WERI-Rb-1 (cell line): ENCODE measurements around the gene MRO.

ENCODE experiments used
- DNase-seq: peaks from one replicate; pipeline ENCODE4 v3.0.0-alpha.2; 2020
- H3K27ac ChIP-seq: fragments of 250-450 bp; sonication (Bioruptor Pico); 2 replicates; pipeline ENCODE4 v1.5.1; 2020; ENCODE audit warnings: mild to moderate bottlenecking, moderate library complexity
- H3K27me3 ChIP-seq: fragments of 250-450 bp; sonication (Bioruptor Pico); 2 replicates; pipeline ENCODE4 v1.5.1; 2021; ENCODE audit warnings: mild to moderate bottlenecking, low read depth, moderate library complexity; ENCODE audit not compliant: insufficient read depth, severe bottlenecking
- H3K36me3 ChIP-seq: fragments of 250-450 bp; sonication (Bioruptor Pico); 2 replicates; pipeline ENCODE4 v1.5.1; 2020; ENCODE audit warnings: mild to moderate bottlenecking, moderate library complexity
- H3K4me3 ChIP-seq: 2 replicates; pipeline ENCODE4 v1.5.1; 2011; ENCODE audit warnings: low read depth, mild to moderate bottlenecking, control low read depth, low read length
- H3K9me3 ChIP-seq: fragments of 250-450 bp; sonication (Bioruptor Pico); 2 replicates; pipeline ENCODE4 v1.5.1; 2021; ENCODE audit warnings: mild to moderate bottlenecking, moderate library complexity; ENCODE audit not compliant: severe bottlenecking
- CTCF ChIP-seq: IDR thresholded peaks from 2 replicates; pipeline ENCODE4 v1.5.1; 2011; ENCODE audit warnings: low read depth, mild to moderate bottlenecking, control low read depth, inconsistent platforms, low read length

Gene MRO

GRCh38 chr18:50849419-50849821 is 29.6 kb upstream of the MRO start:
- H3K9me3 ChIP-seq = no peaks in the 10 kb centered on the region
- TF ChIP-seq CTCF = no peak
- H3K27me3 ChIP-seq = no peaks in the 10 kb centered on the region
- H3K36me3 ChIP-seq = no peaks in the 10 kb centered on the region
- no peak for DNase-seq
- no peak overlapping the region for H3K27ac ChIP-seq
- H3K4me3 ChIP-seq = no peak overlapping the region

GRCh38 chr18:50848991-50849390 is 29.2 kb upstream of the MRO start:
- DNase-seq = no peak

GRCh38 chr18:50848061-50848551 is 28.3 kb upstream of the MRO start:
- Histone ChIP-seq H3K27me3 (no peaks in the 10 kb centered on the region), H3K9me3 (no peaks in the 10 kb centered on the region), H3K4me3 (no peak overlapping the region), H3K27ac (no peak overlapping the region), H3K36me3 (no peaks in the 10 kb centered on the region)
- TF ChIP-seq CTCF = no peak
- no peak for DNase-seq

More at GRCh38 chr18:50848991-50849390, 29.2 kb upstream of the MRO start:
- H3K36me3 ChIP-seq = no peaks in the 10 kb centered on the region
- no peaks in the 10 kb centered on the region for H3K27me3 ChIP-seq
- H3K4me3 ChIP-seq = no peak overlapping the region
- H3K9me3 ChIP-seq = no peaks in the 10 kb centered on the region
- H3K27ac ChIP-seq = no peak overlapping the region
- no peak for TF ChIP-seq CTCF

- Histone ChIP-seq H3K9me3 (no peaks in the 10 kb centered on the region), H3K27ac (no peak overlapping the region), H3K27me3 (no peaks in the 10 kb centered on the region), H3K36me3 (no peaks in the 10 kb centered on the region), H3K4me3 (no peak overlapping the region)
- TF ChIP-seq CTCF = no peak
- DNase-seq = no peak
Measured at GRCh38 chr18:50847192-50847591, 27.4 kb upstream of the MRO start.

GRCh38 chr18:50844960-50845359 is 25.1 kb upstream of the MRO start:
- no peak overlapping the region for H3K4me3 ChIP-seq
- no peaks in the 10 kb centered on the region for H3K9me3 ChIP-seq
- no peak for TF ChIP-seq CTCF
- no peaks in the 10 kb centered on the region for H3K27me3 ChIP-seq
- H3K27ac ChIP-seq = no peak overlapping the region
- no peaks in the 10 kb centered on the region for H3K36me3 ChIP-seq
- no peak for DNase-seq

GRCh38 chr18:50844554-50844953 is 24.7 kb upstream of the MRO start:
- DNase-seq = no peak
- H3K27ac ChIP-seq = no peak overlapping the region
- no peaks in the 10 kb centered on the region for H3K9me3 ChIP-seq
- no peak overlapping the region for H3K4me3 ChIP-seq
- H3K36me3 ChIP-seq = no peaks in the 10 kb centered on the region
- no peaks in the 10 kb centered on the region for H3K27me3 ChIP-seq
- TF ChIP-seq CTCF = no peak
